GM18858 (cell line): ENCODE results near the gene MIS18A.
A peak's percentile ranks its signal among the peaks of the same experiment; 100 is the strongest.
"Not testable (repeated sequence)": the region's sequence is repeated elsewhere in the genome, so short reads cannot be mapped to it uniquely, and the experiment has no call there.

ENCODE experiments used
- ATAC-seq: cut with Tn5 transposase; IDR thresholded peaks from one replicate; pipeline ENCODE4 v1.9.1; 2021; ENCODE audit not compliant: unreplicated experiment

Gene MIS18A

GRCh38 chr21:32306021-32306780 lies 27.4 kb upstream of the MIS18A start:
- ATAC-seq, result no peak

GRCh38 chr21:32304998-32305397 lies 26.1 kb upstream of the MIS18A start:
- no peak for ATAC-seq

GRCh38 chr21:32303385-32303784 lies 24.5 kb upstream of the MIS18A start:
- ATAC-seq, result no peak

- ATAC-seq, result no peak
These were observed 23.7 kb upstream of the MIS18A start for GRCh38 chr21:32302560-32302959.

- no peak for ATAC-seq
These were observed 22.7 kb upstream of the MIS18A start for GRCh38 chr21:32301596-32301995.

- no peak for ATAC-seq
These were observed 21.4 kb upstream of the MIS18A start for GRCh38 chr21:32300117-32300681.

GRCh38 chr21:32299695-32300094 lies 20.8 kb upstream of the MIS18A start:
- ATAC-seq, result no peak

GRCh38 chr21:32298658-32299081 lies 19.8 kb upstream of the MIS18A start, which contains the start of gene MRAP:
TSS of gene MRAP (plus strand) at chr21:32298855. CDS start at chr21:32298972, 117 bp downstream.
- ATAC-seq, result no peak

- no peak for ATAC-seq
These were observed 19.3 kb upstream of the MIS18A start for GRCh38 chr21:32298148-32298559.

GRCh38 chr21:32297449-32297848 lies 18.6 kb upstream of the MIS18A start:
- no peak for ATAC-seq

GRCh38 chr21:32285476-32285875 lies 6.6 kb upstream of the MIS18A start:
- no peak for ATAC-seq

GRCh38 chr21:32282992-32283391 lies 4.1 kb upstream of the MIS18A start:
- no peak for ATAC-seq

GRCh38 chr21:32281531-32281930 lies 2.7 kb upstream of the MIS18A start:
- ATAC-seq, result no peak

GRCh38 chr21:32279377-32279680 lies 480 bp upstream of the MIS18A start:
- ATAC-seq, result no peak

- ATAC-seq, result no peak
These were observed 746 bp downstream of the MIS18A start for GRCh38 chr21:32278103-32278502.

- no peak for ATAC-seq
These were observed 2.2 kb downstream of the MIS18A start for GRCh38 chr21:32276671-32277070.

GRCh38 chr21:32270748-32271147 lies 8.1 kb downstream of the MIS18A start:
- ATAC-seq, result no peak

- not testable (repeated sequence) for ATAC-seq
These were observed 13.5 kb downstream of the MIS18A start for GRCh38 chr21:32265321-32265720.

GRCh38 chr21:32261929-32262328 lies 16.9 kb downstream of the MIS18A start:
- ATAC-seq, result no peak

GRCh38 chr21:32260130-32260529 lies 18.7 kb downstream of the MIS18A start:
- ATAC-seq, result no peak

GRCh38 chr21:32258786-32259048 lies 20.1 kb downstream of the MIS18A start:
- not testable (repeated sequence) for ATAC-seq

GRCh38 chr21:32257962-32258785 lies 20.7 kb downstream of the MIS18A start:
- ATAC-seq, result peak; percentile 87
